Measurements from ENCODE around the gene MAGEA9B. TPM values are rescaled to one million over a fixed set of nuclear protein-coding genes. Genes with fewer than 3 reads are reported as not detected.
A peak's percentile ranks its signal among the peaks of the same experiment; 100 is the strongest.
"Not testable (repeated sequence)": the region's sequence is repeated elsewhere in the genome, so short reads cannot be mapped to it uniquely, and the experiment has no call there.

The MAGEA9B gene
- total RNA-seq, 1 experiment from 2014 or later = 0.47 TPM

- DNase-seq (ENCODE audit: low read depth, low spot score); H3K4me3 ChIP-seq (replicated peaks in 1 of 2; ENCODE audit: low read depth in 1 of 2, low read length in 2 of 2); H3K27me3 ChIP-seq (ENCODE audit: insufficient read depth, low read length); H3K4me1 ChIP-seq (ENCODE audit: control insufficient read depth in 1 of 2, insufficient read depth in 2 of 2, low read length in 2 of 2); H3K4me2 ChIP-seq (ENCODE audit: low read length); intact Hi-C loops (cut with micrococcal nuclease); H2AFZ ChIP-seq (ENCODE audit: low read depth, low read length, poor library complexity, severe bottlenecking); H3K9ac ChIP-seq (ENCODE audit: low read length); H3K79me2 ChIP-seq (ENCODE audit: insufficient read depth, low read length); POLR2A ChIA-PET; BruUV-seq (replicated peaks); H3K27ac ChIP-seq (ENCODE audit: low read depth, low read length); CTCF ChIA-PET; H3K36me3 ChIP-seq (ENCODE audit: control insufficient read depth in 1 of 2, insufficient read depth in 2 of 2, low read length in 2 of 2); H3K9me3 ChIP-seq (ENCODE audit: control insufficient read depth in 1 of 2, insufficient read depth in 1 of 2, low read depth in 1 of 2, low read length in 2 of 2); H3K9me2 ChIP-seq (ENCODE audit: insufficient read depth); RAD21 ChIA-PET (ENCODE audit: low non-redundant PET in 1 of 2, low total read pairs in 2 of 2, uncharacterized antibody in 2 of 2, unreplicated experiment in 2 of 2); H4K20me1 ChIP-seq (ENCODE audit: insufficient read depth): not testable (repeated sequence)
- 0 out of 2 replicates have a peak, but pooled peaks have one; percentile 36 for ATAC-seq
These were observed 3.7 kb upstream of the MAGEA9B start for GRCh38 chrX:149590993-149591392.

- H3K36me3 ChIP-seq (ENCODE audit: control insufficient read depth in 1 of 2, insufficient read depth in 2 of 2, low read length in 2 of 2); DNase-seq (ENCODE audit: low read depth, low spot score); H3K27ac ChIP-seq (ENCODE audit: low read depth, low read length); H2AFZ ChIP-seq (ENCODE audit: low read depth, low read length, poor library complexity, severe bottlenecking); BruUV-seq (replicated peaks); H4K20me1 ChIP-seq (ENCODE audit: insufficient read depth); H3K4me2 ChIP-seq (ENCODE audit: low read length); H3K9me2 ChIP-seq (ENCODE audit: insufficient read depth); H3K9ac ChIP-seq (ENCODE audit: low read length); H3K4me1 ChIP-seq (ENCODE audit: control insufficient read depth in 1 of 2, insufficient read depth in 2 of 2, low read length in 2 of 2); H3K79me2 ChIP-seq (ENCODE audit: insufficient read depth, low read length); POLR2A ChIA-PET; H3K9me3 ChIP-seq (ENCODE audit: control insufficient read depth in 1 of 2, insufficient read depth in 1 of 2, low read depth in 1 of 2, low read length in 2 of 2); ATAC-seq; H3K27me3 ChIP-seq (ENCODE audit: insufficient read depth, low read length); H3K4me3 ChIP-seq (replicated peaks in 1 of 2; ENCODE audit: low read depth in 1 of 2, low read length in 2 of 2); RAD21 ChIA-PET (ENCODE audit: low non-redundant PET in 1 of 2, low total read pairs in 2 of 2, uncharacterized antibody in 2 of 2, unreplicated experiment in 2 of 2); intact Hi-C loops (cut with micrococcal nuclease); CTCF ChIA-PET: not testable (repeated sequence)
These were observed 1.6 kb downstream of the MAGEA9B start for GRCh38 chrX:149585631-149586030.

GRCh38 chrX:149573456-149573855 is 13.8 kb downstream of the MAGEA9B start:
- ATAC-seq; POLR2A ChIA-PET; CTCF ChIA-PET; H2AFZ ChIP-seq (ENCODE audit: low read depth, low read length, poor library complexity, severe bottlenecking); H3K4me3 ChIP-seq (replicated peaks in 1 of 2; ENCODE audit: low read depth in 1 of 2, low read length in 2 of 2); RAD21 ChIA-PET (ENCODE audit: low non-redundant PET in 1 of 2, low total read pairs in 2 of 2, uncharacterized antibody in 2 of 2, unreplicated experiment in 2 of 2); H3K27me3 ChIP-seq (ENCODE audit: insufficient read depth, low read length); H3K9me3 ChIP-seq (ENCODE audit: control insufficient read depth in 1 of 2, insufficient read depth in 1 of 2, low read depth in 1 of 2, low read length in 2 of 2); H3K9ac ChIP-seq (ENCODE audit: low read length); H3K36me3 ChIP-seq (ENCODE audit: control insufficient read depth in 1 of 2, insufficient read depth in 2 of 2, low read length in 2 of 2); H3K9me2 ChIP-seq (ENCODE audit: insufficient read depth); H3K4me1 ChIP-seq (ENCODE audit: control insufficient read depth in 1 of 2, insufficient read depth in 2 of 2, low read length in 2 of 2); BruUV-seq (replicated peaks); H3K27ac ChIP-seq (ENCODE audit: low read depth, low read length); DNase-seq (ENCODE audit: low read depth, low spot score); intact Hi-C loops (cut with micrococcal nuclease); H3K79me2 ChIP-seq (ENCODE audit: insufficient read depth, low read length); H3K4me2 ChIP-seq (ENCODE audit: low read length); H4K20me1 ChIP-seq (ENCODE audit: insufficient read depth): not testable (repeated sequence)

Measured in HCT116 (cell line).